22Rv1 (cell line): ENCODE data around the gene TMEM43.

Experiments used
- CTCF ChIP-seq: fragments of 450-650 bp; IDR thresholded peaks from 2 replicates; pipeline ENCODE4 v1.5.1; 2017; ENCODE audit warnings: mild to moderate bottlenecking
- ZFX ChIP-seq: fragments of 450-650 bp; IDR thresholded peaks from 2 replicates; pipeline ENCODE4 v1.6.1; 2017; ENCODE audit warnings: antibody characterized with exemption, borderline replicate concordance

DNA sequence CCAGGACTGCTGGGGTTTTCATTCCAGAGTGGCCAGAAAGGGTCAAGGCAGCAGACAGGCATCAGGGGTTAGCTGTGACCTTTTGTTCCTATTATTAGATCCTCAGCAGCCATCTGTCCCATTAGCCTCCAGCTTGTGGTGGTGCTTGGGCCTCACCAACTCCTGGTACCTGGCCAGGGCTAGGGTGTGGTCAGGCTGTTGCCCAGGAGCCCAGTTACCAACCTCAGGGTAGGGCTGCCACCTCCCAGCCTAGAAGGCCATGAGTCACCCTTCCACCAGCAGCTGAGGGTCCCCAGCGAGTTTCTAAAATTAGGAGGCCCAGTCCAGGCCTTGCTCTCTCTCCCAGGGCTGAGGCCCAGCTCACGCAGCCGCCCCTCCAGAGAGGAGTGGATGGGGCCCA is 12.2 kb downstream of the TMEM43 start:
- no peak for TF ChIP-seq CTCF
- TF ChIP-seq ZFX: no peak
